Calu3 (cell line): ENCODE data around the gene GNG13. TPM values are rescaled to one million over a fixed set of nuclear protein-coding genes. Genes with fewer than 3 reads are reported as not detected.

Experiments used
- BruUV-seq: library from RNA; stranded (reverse); fragments of 400-500 nt; replicated peaks from 2 replicates; lab custom pipeline; 2021; lab: Mats Ljungman, UMichigan
- CTCF ChIA-PET: fragments of 300-600 bp; sonication (Branson Sonifier 250); formaldehyde crosslinking; loops from one replicate; lab custom pipeline; 2022; ENCODE audit warnings: antibody characterized with exemption; lab: Charles Lee
- DNase-seq: peaks from one replicate; pipeline ENCODE4 v3.0.0; 2022
- H3K27ac Mint-ChIP-seq: one replicate; pipeline ENCODE4 v1.8.0; 2022; ENCODE audit warnings: mixed read lengths; ENCODE audit not compliant: unreplicated experiment
- H3K27me3 Mint-ChIP-seq: one replicate; pipeline ENCODE4 v1.8.0; 2022; ENCODE audit warnings: mixed read lengths; ENCODE audit not compliant: unreplicated experiment
- H3K36me3 Mint-ChIP-seq: one replicate; pipeline ENCODE4 v1.8.0; 2022; ENCODE audit warnings: mild to moderate bottlenecking, moderate library complexity, mixed read lengths; ENCODE audit not compliant: insufficient read depth, unreplicated experiment
- H3K4me1 Mint-ChIP-seq: one replicate; pipeline ENCODE4 v1.8.0; 2022; ENCODE audit warnings: mild to moderate bottlenecking, low read depth, mixed read lengths; ENCODE audit not compliant: unreplicated experiment
- H3K4me3 Mint-ChIP-seq: one replicate; pipeline ENCODE4 v1.8.0; 2022; ENCODE audit warnings: mild to moderate bottlenecking, low read depth, moderate library complexity, mixed read lengths; ENCODE audit not compliant: unreplicated experiment
- H3K9me3 Mint-ChIP-seq: one replicate; pipeline ENCODE4 v1.8.0; 2022; ENCODE audit warnings: low read depth, mixed read lengths; ENCODE audit not compliant: unreplicated experiment
- intact Hi-C: fragments of 100-400 bp; cut with micrococcal nuclease; formaldehyde crosslinking; loops from one replicate; pipeline ENCODE4 v1.10.0; 2022; ENCODE audit not compliant: unreplicated experiment
- total RNA-seq: library from RNA; stranded (reverse); gene quantifications from 2 replicates; pipeline ENCODE4 v1.2.3, GENCODE V29; 2022
- TF ChIP-seq, protein P1 (sequence below): fragments of 200-600 bp; IDR thresholded peaks from one replicate; pipeline ENCODE4 v1.8.0; 2022; ENCODE audit warnings: antibody characterized with exemption; ENCODE audit not compliant: unreplicated experiment

GNG13 gene
- total RNA-seq, 1 experiment from 2014 or later: not detected

DNA sequence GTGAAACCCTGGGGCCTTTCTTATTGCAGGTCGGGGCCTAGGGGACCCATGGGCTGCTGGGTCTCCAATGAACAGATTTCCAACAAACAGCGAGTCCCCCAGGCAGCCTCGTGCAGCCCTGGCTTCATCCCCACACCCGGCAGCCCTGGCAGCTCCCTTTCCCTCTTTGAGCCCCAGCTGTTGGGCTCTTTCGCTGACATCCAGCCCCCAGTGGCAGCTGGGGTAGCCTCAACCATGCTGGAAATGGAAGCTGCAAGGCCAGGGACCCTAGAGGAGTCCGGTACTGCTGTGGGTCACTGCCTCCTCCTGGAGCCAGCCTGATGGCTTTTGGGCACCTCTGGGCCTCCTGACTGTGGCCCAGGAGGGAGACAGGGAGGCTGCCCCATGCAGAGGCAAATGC lies 18.3 kb downstream of the GNG13 start:
- CTCF ChIA-PET: no interaction called here
- Mint-ChIP-seq H3K27ac (no peak overlapping the region), H3K9me3 (no peaks in the 10 kb centered on the region), H3K4me1 (peaks cover 8% of the 10 kb centered on the region), H3K27me3 (no peaks in the 10 kb centered on the region), H3K4me3 (no peak overlapping the region), H3K36me3 (peaks cover 43% of the 10 kb centered on the region)
- BruUV-seq: no TSS peak
- intact Hi-C loops: no loop called here
- TF ChIP-seq, protein P1, sequence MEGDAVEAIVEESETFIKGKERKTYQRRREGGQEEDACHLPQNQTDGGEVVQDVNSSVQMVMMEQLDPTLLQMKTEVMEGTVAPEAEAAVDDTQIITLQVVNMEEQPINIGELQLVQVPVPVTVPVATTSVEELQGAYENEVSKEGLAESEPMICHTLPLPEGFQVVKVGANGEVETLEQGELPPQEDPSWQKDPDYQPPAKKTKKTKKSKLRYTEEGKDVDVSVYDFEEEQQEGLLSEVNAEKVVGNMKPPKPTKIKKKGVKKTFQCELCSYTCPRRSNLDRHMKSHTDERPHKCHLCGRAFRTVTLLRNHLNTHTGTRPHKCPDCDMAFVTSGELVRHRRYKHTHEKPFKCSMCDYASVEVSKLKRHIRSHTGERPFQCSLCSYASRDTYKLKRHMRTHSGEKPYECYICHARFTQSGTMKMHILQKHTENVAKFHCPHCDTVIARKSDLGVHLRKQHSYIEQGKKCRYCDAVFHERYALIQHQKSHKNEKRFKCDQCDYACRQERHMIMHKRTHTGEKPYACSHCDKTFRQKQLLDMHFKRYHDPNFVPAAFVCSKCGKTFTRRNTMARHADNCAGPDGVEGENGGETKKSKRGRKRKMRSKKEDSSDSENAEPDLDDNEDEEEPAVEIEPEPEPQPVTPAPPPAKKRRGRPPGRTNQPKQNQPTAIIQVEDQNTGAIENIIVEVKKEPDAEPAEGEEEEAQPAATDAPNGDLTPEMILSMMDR: no peak
- DNase-seq: no peak

DNA sequence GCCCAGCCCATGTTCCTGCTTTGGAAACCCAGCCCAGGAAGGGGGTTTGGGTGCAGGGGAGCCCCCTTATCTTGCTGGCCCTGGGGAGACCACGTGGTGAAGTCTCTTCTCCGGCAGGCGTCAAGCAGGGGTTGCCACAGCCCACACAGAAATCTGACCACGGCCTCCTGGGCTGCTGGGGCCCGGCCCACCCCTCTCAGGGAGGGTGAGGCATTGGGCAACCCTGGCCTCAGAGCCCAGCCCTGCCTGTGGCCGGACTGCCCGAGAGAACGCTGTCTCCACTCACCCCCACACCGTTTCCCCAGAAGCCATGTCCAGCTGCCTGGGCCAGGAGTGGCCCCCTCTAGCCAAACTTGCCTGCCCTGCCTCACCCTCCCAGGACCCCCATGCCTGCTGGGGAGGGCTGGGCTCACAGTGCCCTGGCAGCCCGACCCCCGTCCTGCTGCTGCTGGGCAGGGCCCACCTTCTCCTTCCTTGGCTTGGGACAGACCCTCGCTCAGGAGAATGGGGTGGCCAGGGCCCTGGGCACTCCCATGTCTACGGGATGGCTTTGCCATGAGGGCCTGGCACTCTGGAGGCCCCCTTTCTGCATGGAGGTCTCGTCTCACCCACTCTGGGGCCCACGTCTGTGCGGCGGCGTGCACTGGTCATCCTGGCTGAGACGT lies 19.1 kb downstream of the GNG13 start:
- peaks cover 4% of the 10 kb centered on the region for H3K27me3 Mint-ChIP-seq
- BruUV-seq: no TSS peak
- peaks cover 35% of the 10 kb centered on the region for H3K36me3 Mint-ChIP-seq
- peaks cover 8% of the 10 kb centered on the region for H3K4me1 Mint-ChIP-seq
- no peaks in the 10 kb centered on the region for H3K9me3 Mint-ChIP-seq
- CTCF ChIA-PET: no interaction called here
- TF ChIP-seq, protein P1: no peak
- no peak for DNase-seq
- intact Hi-C loops: no loop called here
- no peak overlapping the region for H3K27ac Mint-ChIP-seq
- H3K4me3 Mint-ChIP-seq: no peak overlapping the region

DNA sequence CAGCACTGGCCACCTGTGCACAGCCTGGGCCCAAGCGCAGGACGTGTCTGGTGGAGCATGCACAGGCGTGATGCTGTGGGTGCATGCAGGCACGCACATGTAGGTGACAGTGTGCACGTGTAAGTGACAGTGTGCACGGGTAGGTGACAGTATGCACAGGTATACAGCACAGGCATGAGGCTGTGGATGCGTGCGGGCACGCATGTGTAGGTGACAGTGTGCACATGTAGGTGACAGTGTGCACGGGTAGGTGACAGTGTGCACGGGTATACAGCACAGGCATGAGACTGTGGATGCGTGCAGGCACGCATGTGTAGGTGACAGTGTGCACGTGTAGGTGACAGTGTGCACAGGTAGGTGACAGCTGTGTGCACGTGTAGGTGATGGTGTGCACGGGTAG lies 20.2 kb downstream of the GNG13 start:
- Mint-ChIP-seq H3K4me1 (peaks cover 8% of the 10 kb centered on the region), H3K36me3 (peaks cover 24% of the 10 kb centered on the region), H3K27ac (no peak overlapping the region), H3K9me3 (no peaks in the 10 kb centered on the region), H3K27me3 (peaks cover 16% of the 10 kb centered on the region), H3K4me3 (no peak overlapping the region)
- TF ChIP-seq, protein P1: no peak
- DNase-seq: no peak
- no TSS peak for BruUV-seq
- CTCF ChIA-PET: no interaction called here
- intact Hi-C loops: no loop called here

DNA sequence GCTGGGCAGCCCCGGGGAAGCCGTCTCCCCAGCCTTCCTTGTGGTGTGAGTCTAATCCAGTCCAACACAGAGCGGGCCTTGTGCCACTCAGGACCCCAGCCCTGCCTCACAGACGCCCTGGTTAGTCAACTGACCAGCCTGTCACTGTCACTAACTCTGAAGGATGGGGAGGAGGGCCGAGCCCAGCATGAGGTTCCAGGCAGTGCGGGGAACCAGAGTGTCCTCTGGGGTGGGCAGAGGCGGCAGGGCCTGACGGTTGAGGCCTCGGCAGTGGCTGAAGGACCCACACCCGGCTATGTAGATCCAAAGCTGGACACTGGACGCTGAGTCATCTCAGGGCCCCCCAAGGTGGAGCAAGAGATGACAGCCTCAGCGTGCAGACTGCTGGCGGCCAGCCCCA lies 21.0 kb downstream of the GNG13 start:
- TF ChIP-seq, protein P1: no peak
- no TSS peak for BruUV-seq

More for the DNA sequence above, 21.0 kb downstream of the GNG13 start:
- CTCF ChIA-PET: no interaction called here
- intact Hi-C loops: no loop called here
- Mint-ChIP-seq H3K27ac (no peak overlapping the region), H3K27me3 (peaks cover 16% of the 10 kb centered on the region), H3K4me3 (no peak overlapping the region), H3K9me3 (no peaks in the 10 kb centered on the region), H3K36me3 (peaks cover 16% of the 10 kb centered on the region), H3K4me1 (peaks cover 8% of the 10 kb centered on the region)
- DNase-seq: no peak
